ENCODE measurements around the gene GPR176.

DNA sequence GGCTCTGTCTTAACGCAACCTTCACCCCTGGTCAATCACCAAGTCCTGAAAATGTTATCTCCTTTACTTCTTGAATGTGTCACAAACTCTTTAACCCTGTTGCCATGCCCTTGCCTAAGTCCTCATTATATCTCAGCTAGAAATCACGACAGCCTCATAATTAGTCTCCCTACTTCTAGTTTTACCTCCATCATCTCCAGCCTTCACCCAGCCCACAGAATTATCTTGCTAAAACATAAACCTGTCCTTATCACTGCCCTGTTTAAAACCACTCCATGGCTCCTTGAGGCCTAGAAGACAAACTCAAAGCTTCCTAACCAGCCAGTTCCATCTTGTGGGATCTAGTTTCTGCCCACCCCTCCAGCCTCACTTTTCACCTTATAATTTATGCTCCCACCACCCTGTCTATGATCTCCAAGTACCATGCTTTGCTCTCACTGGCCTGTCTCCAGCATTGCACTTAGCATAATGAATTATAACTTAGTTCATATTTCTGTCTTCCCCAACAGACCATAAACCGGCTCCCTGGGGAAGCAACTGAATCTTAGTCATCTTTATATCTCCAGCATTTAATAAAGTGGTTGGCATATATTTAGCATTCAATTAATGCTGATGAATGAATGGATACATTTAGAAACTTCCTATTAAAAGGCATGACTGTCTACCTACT, 39.2 kb downstream of the GPR176 start:
- TF ChIP-seq, protein P1, sequence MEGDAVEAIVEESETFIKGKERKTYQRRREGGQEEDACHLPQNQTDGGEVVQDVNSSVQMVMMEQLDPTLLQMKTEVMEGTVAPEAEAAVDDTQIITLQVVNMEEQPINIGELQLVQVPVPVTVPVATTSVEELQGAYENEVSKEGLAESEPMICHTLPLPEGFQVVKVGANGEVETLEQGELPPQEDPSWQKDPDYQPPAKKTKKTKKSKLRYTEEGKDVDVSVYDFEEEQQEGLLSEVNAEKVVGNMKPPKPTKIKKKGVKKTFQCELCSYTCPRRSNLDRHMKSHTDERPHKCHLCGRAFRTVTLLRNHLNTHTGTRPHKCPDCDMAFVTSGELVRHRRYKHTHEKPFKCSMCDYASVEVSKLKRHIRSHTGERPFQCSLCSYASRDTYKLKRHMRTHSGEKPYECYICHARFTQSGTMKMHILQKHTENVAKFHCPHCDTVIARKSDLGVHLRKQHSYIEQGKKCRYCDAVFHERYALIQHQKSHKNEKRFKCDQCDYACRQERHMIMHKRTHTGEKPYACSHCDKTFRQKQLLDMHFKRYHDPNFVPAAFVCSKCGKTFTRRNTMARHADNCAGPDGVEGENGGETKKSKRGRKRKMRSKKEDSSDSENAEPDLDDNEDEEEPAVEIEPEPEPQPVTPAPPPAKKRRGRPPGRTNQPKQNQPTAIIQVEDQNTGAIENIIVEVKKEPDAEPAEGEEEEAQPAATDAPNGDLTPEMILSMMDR (IDR thresholded peaks at IDR 0.05), result no peak
- TF ChIP-seq POLR2A (IDR thresholded peaks at IDR 0.05), result no peak

Data from thyroid gland (tissue), 4 donors.